GM12865 (cell line): ENCODE results near the gene IL11RA.

Experiments used
- DNase-seq: peaks from one replicate; pipeline ENCODE4 v3.0.0; 2010; ENCODE audit warnings: low read depth
- H3K4me3 ChIP-seq: 2 replicates; pipeline ENCODE4 v1.5.1; 2011; ENCODE audit warnings: mild to moderate bottlenecking, low read depth, low read length, control low read depth
- TF ChIP-seq, protein P1 (sequence below): IDR thresholded peaks from 2 replicates; pipeline ENCODE4 v1.5.1; 2011; ENCODE audit warnings: low read length, control low read depth, low read depth, inconsistent platforms; ENCODE audit not compliant: insufficient read depth; ENCODE audit errors: missing control alignments

The IL11RA gene

DNA sequence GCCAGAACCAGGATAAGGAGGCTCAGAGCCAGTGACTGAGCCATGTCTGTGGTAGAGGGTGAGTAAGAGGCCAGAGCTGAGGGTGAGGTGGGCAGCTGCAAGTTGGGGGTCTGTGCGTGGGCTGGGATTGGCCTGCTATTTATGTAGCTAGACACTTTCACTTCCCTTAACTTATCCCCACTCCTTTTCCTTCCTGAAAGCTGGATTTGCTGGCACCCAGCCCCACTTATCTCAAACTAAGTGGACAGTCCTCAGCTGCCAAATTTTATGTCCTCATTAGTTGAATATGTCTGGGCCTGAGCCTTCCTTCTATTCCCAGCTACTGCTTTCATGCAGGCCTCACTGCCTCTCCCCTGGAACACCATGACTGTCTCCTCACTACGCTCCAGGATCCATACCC is 58.0 kb downstream of the IL11RA start, which contains the start of gene CCL21:
CCL21 (minus strand) TSS at position 114 of the 400 bp plus-strand sequence; CDS start at position 44, 70 bp downstream.
- no peak for DNase-seq
- H3K4me3 ChIP-seq: no peak within 1 kb of the TSS
- TF ChIP-seq, protein P1, sequence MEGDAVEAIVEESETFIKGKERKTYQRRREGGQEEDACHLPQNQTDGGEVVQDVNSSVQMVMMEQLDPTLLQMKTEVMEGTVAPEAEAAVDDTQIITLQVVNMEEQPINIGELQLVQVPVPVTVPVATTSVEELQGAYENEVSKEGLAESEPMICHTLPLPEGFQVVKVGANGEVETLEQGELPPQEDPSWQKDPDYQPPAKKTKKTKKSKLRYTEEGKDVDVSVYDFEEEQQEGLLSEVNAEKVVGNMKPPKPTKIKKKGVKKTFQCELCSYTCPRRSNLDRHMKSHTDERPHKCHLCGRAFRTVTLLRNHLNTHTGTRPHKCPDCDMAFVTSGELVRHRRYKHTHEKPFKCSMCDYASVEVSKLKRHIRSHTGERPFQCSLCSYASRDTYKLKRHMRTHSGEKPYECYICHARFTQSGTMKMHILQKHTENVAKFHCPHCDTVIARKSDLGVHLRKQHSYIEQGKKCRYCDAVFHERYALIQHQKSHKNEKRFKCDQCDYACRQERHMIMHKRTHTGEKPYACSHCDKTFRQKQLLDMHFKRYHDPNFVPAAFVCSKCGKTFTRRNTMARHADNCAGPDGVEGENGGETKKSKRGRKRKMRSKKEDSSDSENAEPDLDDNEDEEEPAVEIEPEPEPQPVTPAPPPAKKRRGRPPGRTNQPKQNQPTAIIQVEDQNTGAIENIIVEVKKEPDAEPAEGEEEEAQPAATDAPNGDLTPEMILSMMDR: no peak
